Measurements from ENCODE around the gene PAGE2.

- TF ChIP-seq POLR2A (IDR thresholded peaks at IDR 0.05; ENCODE audit: low read depth, low read length), result no peak
- TF ChIP-seq POLR2AphosphoS5 (IDR thresholded peaks at IDR 0.05; ENCODE audit: low read depth, low read length), result no peak
- no peak for TF ChIP-seq TAF1 (IDR thresholded peaks at IDR 0.05; ENCODE audit: borderline replicate concordance, low read depth, low read length)
Measured at GRCh38 chrX:55123900-55124299, 35.1 kb downstream of the PAGE2 start.

Measured in GM12892 (cell line).